GM20000 (cell line): ENCODE measurements around the gene PPP1R9B.

ENCODE experiments used
- DNase-seq: peaks from one replicate; pipeline ENCODE4 v3.0.0; 2012; ENCODE audit warnings: low spot score
- CTCF ChIP-seq: IDR thresholded peaks from 2 replicates; pipeline ENCODE4 v1.5.1; 2012; ENCODE audit warnings: mild to moderate bottlenecking, control low read depth; ENCODE audit errors: extremely low read depth, missing control alignments

The PPP1R9B gene

DNA sequence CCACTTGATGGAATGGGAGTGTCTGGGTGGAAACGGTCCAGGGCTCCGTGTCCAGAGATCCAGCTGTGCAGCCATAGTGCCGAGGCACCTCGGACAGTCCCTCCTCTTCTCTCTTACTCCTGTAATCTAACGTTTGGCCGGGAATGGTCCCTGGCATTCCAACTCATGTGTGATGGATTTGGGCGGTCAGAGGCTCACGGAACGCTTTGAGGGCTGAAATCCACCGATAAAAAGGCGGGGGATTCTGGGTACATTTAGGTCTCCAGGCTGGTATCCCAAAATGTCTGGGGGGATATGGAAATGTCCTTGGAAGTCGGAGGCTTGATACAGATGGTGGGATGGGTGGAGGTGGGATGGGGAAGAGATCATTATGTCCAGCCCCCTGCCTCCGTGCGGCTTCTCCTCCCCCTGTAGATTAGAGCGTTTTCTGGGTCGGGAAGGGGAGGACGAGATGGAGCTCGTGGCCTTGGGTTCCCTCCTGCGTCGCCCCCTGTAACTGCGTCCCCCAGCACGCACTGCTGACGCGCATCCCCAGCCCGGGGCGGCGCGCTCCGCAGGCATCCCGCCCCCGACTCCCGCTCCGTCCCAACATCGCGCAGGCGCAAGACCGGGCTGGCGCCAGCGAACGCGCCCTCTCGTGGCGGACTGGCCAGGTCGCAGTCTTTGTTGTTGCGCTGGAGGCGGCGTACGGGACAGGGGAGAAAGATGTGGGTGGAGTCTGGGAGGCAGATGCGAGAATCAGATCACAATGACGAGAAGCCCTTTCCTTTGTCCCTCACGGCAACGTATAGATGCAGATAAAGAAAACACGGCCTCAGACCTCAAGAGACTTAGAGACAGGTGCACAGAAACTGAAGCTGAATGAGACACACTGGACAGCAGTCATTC, 10.8 kb upstream of the PPP1R9B start:
- DNase-seq, result peak; percentile 97
- TF ChIP-seq CTCF, result peak; percentile 96

DNA sequence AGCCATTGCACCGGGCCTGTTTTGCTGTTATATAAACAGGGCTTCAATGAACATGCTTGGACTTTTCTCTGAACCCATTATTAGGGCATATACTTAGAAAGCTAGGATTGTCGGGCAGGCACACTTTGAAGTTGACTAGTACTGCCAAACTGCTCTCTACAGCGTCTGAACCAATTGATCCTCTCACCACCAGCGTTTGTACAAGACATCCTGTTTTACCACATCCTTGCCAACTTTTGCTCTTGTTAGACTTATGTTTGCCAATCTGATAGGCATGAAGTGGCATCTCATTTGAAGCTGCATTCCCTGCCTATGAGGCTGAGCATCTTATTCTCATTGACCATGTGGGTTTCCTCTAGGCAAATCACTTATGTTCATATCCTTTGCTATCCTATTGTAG, 7.4 kb upstream of the PPP1R9B start:
- TF ChIP-seq CTCF, result no peak
- no peak for DNase-seq

- DNase-seq, result no peak
Measured at GRCh38 chr17:50155115-50155819, 4.8 kb upstream of the PPP1R9B start.

DNA sequence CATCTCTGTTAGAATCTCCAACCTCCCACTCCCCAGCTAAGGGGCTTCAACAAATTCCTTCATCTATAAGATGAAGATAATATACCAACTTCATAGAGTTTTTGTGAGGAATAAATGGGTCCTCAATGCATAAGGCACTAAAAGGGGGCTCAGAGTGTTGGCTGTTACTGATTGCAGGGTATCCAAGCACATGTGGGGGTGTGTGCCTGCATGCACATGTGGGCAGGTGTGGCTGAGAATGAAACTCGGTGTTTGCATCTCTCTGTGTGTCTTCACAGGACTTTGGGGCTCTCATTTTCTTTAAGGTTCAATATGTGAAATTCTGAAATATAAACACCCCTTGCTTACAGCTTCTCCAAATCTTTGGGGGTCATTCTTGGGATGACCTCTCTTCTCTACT, 4.1 kb upstream of the PPP1R9B start:
- peak; percentile 66 for DNase-seq
- TF ChIP-seq CTCF, result no peak

More at GRCh38 chr17:50155115-50155819, 4.8 kb upstream of the PPP1R9B start:
- no peak for TF ChIP-seq CTCF

GRCh38 chr17:50153650-50154575, 3.4 kb upstream of the PPP1R9B start:
- TF ChIP-seq CTCF, result no peak
- DNase-seq, result no peak

- TF ChIP-seq CTCF, result no peak
- DNase-seq, result no peak
Measured at GRCh38 chr17:50152736-50153135, 2.3 kb upstream of the PPP1R9B start.
